Measurements from ENCODE around the gene CD96.

The CD96 gene

GRCh38 chr3:111676211-111677006, 134.4 kb downstream of the CD96 start:
- no peak for DNase-seq (ENCODE audit: low read depth)

DNA sequence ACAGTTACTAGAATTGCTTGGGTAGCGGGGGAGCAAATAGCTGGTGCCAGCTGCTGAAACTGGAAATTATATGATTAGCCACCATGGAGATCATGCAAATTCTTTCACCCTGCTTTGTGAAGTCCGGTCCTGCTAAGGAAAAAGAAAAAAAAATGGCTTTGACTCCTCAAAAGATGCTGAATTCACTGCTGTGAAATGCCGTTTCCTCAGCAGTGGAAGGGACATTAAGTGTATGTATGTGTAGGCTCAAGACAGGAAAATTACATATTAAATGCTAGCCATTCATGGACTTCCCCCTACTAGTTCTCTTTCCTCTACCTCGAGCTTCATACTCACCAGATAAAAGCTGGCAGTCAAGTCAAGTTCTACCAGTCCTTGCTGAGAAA, 135.0 kb downstream of the CD96 start:
- DNase-seq (ENCODE audit: low read depth): no peak

- DNase-seq (ENCODE audit: low read depth): no peak
These were observed 139.8 kb downstream of the CD96 start for GRCh38 chr3:111681661-111682426.

- no peak for DNase-seq (ENCODE audit: low read depth)
These were observed 142.6 kb downstream of the CD96 start for GRCh38 chr3:111684640-111685039.

GRCh38 chr3:111688190-111688800, 146.3 kb downstream of the CD96 start:
- no peak for DNase-seq (ENCODE audit: low read depth)

DNA sequence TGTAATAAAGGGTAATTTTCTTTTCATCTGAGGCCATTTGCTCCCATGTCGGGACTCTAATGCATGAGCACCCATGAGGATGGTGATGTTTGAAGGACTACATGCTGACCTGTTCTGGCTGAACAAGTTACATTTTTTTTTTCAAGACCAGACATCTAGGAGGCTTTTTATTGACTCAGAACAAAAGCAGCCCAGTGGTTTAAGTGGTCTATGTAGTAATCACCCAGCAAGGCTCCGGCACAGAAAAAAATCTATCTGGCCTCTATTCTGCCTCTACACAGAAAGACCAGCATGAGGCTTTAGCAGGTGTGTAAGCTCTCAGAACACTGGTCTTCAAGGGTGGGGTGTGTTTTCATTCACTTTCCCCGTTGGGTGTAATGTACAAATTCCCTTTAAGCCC, 148.2 kb downstream of the CD96 start:
- no peak for DNase-seq (ENCODE audit: low read depth)

DNA sequence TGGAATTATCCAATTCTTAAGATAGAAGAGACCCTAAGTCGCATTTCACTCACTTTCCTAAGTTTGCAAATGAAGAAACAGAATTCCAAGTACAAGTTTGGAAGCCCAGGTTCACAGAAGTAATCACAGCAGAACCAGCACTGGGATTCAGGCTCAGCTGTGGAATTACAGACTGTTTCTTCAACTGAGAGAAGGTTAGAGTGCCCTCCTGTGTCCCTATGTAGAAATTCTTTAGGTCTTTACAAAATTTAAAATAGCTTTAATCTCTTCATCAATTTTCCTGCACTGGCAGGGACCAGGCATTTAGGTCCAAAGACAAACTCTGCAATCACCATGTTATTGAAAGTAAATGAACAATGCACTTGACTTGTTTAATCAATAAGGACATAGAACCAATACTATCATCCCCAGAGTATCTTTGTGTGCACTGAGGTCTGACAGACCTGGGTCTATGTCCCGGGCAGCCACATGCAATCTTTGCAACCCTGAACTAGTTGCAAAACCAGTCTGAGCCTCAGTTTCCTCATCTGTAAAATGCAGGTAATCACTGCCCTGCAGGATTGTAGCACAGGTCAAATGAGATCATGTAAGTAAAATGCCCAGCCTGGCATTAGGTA, 149.4 kb downstream of the CD96 start:
- no peak for DNase-seq (ENCODE audit: low read depth)

DNA sequence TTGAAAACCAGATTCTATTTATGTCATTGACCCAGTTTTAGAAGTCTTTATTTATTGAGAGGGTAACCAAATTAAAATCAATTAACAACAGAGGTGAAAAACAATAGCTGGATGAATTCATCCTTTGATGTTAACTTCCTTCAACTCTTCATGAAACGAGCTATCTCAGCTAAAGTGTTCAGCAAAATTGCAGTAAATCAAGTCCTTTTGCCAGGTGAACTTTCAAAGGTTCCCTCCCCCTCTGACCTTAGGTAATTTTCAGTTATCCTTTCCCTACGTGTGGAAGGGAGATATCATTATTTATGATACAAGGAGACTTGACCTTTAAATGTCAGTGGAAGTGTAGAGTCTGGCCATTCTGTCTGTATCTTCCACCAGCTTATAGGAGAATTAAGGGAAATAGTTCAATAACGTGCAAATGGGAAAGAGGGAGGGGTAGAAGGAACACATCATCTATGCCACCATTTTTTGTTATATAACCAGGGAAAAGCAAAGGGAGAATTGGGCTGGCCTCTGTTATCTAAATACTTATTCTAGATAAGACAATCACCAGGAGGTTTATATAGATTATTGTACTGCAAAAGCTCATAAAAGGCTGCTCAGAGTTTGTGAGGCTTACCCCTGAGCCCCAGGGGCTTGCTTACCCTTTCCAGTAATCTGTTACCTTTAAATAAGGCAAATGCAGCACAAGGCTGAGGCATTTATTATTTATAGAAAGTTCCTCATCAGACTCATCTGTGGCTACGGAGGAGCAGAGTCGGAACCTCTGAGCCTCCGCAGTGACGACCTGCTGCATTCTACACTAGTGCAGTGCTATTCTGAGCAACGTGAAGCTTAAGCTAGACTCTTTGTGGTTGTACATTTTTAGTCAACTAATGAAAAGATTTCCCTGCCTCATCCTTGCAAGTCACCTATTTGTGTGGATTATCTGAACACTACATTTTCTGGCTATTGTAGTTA, 150.9 kb downstream of the CD96 start:
- DNase-seq (ENCODE audit: low read depth): no peak

GRCh38 chr3:111694471-111694870, 152.5 kb downstream of the CD96 start:
- no peak for DNase-seq (ENCODE audit: low read depth)

DNA sequence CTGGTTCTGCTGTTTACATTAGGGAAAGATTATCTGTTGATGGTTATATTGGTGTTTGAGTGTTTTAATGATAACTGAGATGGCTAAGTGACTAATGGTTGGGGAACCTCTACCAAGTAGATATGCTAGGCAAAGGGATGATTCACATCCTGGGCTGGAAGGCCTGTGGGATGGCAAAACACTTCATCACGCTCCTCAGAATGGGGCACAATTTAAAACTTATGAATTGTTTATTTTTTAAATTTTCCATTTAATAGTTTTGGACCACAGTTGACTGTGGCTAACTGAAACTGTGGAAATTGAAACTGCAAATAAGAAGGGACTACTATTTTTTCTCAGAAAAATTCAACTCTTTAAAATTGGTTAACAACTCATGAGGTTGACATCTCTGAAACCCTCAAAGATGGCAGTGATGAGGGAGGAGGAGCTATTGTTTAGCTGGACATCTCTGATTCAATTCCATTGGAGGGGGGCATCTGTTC, 153.7 kb downstream of the CD96 start:
- no peak for DNase-seq (ENCODE audit: low read depth)

GRCh38 chr3:111700054-111700453, 158.1 kb downstream of the CD96 start:
- no peak for DNase-seq (ENCODE audit: low read depth)

GRCh38 chr3:111701292-111701906, 159.4 kb downstream of the CD96 start:
- DNase-seq (ENCODE audit: low read depth): no peak
